ENCODE data around the gene SCNN1G.

SCNN1G gene

DNA sequence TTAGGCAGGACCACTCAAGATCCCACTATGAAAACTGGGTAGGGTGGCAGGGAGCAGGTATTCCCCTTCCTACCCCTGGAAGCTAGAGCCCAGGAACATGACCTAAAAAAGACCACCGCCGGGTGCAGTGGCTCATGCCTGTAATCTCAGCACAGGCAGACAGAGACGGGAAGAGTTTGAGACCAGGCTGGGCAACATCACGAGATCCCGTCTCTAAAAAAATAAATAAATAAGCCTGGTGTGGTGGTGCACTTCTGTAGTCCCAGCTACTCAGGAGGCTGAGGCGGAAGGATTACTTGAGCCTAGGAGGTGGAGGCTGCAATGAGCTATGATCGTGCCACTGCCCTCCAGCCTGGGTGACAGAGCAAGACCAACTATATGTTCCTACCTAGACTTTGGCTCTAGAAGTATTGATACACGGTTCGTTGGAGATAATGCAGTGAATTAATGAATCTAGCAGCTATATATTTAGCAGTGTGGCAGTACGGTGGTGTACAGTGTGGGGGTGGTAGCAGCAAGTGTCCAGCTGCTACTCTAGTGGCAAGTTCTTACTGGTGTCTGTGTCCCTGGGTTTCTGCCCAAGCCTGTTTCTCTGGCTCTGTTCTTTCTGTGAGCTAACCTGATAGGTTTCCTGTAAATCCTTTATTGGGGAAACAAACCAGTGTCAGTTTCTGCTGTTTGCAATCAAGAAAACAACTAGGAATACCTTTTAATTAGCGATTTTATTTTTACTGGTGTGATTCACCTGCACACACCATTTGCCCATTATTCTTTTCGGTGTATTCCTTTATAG lies 30.0 kb upstream of the SCNN1G start:
- no peak for DNase-seq

GRCh38 chr16:23155445-23156049 lies 27.0 kb upstream of the SCNN1G start:
- no peak for DNase-seq

GRCh38 chr16:23156110-23156509 lies 26.4 kb upstream of the SCNN1G start:
- DNase-seq, result no peak

- no peak for DNase-seq
Observed at GRCh38 chr16:23156946-23157460, 25.5 kb upstream of the SCNN1G start.

DNA sequence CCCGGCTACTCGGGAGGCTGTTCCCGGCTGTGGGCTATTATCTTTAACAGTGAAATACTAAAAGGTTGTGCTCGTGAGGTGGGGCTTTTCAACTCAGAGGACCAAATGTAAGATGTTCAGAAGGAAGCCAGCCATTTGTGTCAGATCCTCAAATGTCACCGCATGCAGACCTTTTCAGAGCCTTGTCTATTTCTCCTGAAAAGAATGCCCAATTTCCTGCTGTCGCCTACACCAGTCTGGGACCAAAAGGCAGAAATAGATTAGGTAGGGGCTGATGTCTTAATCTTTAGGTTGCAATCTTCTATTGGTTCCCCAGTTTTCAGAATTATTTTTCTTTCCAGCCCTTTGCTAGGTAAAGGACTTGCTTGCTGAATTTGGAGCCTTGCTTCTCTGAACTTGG lies 24.4 kb upstream of the SCNN1G start:
- DNase-seq, result no peak

DNA sequence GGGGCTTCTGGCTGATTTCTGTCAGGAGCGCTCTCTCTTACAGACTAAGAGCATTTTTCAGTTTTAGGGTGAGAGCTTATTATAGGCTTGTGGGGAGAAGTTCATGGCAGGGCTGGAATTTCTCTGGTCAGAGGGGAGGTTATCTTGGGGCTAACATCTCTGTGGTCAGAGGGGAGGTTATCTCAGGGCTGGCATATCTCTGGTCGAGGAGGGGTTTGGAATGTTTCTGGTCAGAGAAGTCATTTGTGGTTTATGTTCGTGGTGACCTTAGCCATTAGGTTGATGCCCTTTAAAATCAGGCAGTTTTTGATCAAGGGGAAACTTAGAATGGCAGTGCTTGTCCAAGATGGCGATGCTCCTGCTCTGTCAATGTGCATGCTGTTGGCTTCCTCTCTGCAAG lies 22.5 kb upstream of the SCNN1G start:
- DNase-seq, result no peak

GRCh38 chr16:23160574-23160973 lies 22.0 kb upstream of the SCNN1G start:
- no peak for DNase-seq

DNA sequence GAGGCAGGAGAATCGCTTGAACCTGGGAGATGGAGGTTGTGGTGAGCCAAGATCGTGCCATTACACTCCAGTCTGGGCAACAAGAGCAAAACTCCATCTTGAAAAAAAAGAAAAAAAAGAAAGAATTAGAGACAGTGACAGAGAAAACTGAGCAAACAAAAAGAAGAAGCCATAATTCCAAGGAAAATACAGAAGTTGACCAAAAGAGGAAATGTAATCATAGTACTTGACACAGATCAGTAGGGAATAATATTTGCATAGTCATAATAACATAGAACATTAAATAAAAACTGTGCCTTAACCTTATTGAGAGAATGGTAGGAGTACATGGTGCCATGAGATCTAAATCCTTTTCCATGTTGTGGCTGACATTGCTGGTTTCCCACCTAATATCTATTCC lies 18.6 kb upstream of the SCNN1G start:
- DNase-seq, result no peak

GRCh38 chr16:23164736-23165135 lies 17.8 kb upstream of the SCNN1G start:
- DNase-seq, result no peak

DNA sequence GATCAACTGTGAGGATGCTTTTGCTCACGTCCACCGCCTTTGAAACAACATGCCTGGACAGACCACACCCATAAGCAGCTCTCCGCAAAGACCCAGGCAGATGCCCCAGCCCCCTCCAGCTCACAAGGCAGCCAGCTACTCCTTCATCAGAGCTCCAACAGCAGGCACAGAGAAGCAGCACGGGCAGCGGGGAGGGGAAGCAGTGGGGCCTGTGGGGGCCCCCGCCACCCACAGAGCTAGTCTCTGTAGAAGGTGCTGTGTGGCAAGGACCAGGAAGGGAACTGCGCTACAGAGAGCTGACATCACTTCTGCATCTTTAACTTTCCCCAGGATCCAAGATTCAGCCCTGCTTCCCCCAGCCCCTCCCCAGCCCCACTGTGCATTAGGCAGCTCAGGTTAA lies 10.0 kb upstream of the SCNN1G start:
- DNase-seq, result no peak

GRCh38 chr16:23172994-23173393 lies 9.6 kb upstream of the SCNN1G start:
- no peak for DNase-seq

DNA sequence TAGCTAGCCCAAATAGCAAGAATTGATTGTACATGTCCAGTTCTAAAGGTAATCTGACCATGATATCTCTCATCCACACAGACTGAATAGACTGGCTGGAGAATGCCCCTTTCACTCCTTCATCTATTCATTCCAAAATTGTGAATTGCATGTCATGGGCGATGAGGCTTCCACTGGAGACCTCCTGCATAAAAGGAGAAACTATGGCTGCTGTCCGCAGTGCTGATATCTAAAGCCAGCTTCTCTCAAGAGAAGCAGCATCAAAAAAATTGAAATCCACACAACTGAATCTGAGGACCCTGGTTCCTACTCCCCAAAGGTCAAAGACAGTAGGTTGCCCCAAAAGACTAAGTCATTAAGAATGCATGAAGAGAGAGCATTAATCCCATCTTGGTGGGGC lies 7.9 kb upstream of the SCNN1G start:
- no peak for DNase-seq

GRCh38 chr16:23175651-23176050 lies 6.9 kb upstream of the SCNN1G start:
- DNase-seq, result no peak

DNA sequence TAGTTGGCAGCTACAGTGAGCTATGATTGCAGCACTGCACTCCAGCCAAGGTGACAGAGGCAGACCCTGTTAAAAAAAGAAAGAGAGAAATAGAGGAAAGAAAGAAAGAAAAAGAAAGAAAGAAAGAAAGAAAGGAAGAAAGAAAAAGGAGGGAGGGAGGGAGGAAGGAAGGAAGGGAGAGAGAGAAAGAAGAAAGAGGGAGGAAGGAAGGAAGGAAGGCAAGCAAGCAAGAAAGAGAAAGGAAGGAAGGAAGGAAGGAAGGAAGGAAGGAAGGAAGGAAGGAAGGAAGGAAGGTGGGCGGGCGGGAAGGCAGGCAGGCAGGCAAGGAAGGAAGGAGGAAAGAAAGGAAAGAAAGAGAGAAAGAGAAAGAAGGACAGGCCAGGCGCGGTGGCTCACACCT lies 1.0 kb upstream of the SCNN1G start:
- DNase-seq, result no peak

GRCh38 chr16:23182206-23182678 lies 303 bp upstream of the SCNN1G start:
- no peak for DNase-seq

- DNase-seq, result no peak
Observed at GRCh38 chr16:23183543-23183862, 958 bp downstream of the SCNN1G start.

DNA sequence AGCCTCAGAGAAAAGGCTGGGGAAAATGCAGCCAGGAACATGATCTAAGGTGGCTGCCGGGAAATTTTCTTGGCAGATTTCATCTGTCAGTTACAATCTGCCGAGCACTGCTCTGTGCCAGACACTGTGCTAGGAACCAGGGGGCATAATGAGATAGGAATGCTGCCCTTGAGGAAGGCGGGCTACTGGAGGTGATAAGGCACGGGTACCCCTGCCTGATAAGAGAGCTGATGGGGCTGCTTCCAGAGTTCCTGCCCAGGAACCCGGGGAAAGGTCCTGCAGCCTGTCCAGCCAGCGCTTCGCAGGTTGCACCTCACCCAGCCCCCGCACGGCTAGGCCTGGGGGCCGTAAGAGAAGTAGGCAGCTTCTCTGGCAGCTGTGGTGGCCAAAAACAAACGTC lies 3.1 kb downstream of the SCNN1G start:
- no peak for DNase-seq

DNA sequence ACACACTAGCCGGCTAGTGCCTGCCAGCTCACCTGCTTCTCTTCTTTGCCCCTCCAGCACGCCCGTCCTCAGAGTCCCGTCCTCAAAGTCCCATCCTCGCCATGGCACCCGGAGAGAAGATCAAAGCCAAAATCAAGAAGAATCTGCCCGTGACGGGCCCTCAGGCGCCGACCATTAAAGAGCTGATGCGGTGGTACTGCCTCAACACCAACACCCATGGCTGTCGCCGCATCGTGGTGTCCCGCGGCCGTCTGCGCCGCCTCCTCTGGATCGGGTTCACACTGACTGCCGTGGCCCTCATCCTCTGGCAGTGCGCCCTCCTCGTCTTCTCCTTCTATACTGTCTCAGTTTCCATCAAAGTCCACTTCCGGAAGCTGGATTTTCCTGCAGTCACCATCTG lies 3.6 kb downstream of the SCNN1G start:
- no peak for DNase-seq

GRCh38 chr16:23187341-23187740 lies 4.8 kb downstream of the SCNN1G start:
- no peak for DNase-seq

- DNase-seq, result no peak
Observed at GRCh38 chr16:23188911-23189310, 6.4 kb downstream of the SCNN1G start.

DNA sequence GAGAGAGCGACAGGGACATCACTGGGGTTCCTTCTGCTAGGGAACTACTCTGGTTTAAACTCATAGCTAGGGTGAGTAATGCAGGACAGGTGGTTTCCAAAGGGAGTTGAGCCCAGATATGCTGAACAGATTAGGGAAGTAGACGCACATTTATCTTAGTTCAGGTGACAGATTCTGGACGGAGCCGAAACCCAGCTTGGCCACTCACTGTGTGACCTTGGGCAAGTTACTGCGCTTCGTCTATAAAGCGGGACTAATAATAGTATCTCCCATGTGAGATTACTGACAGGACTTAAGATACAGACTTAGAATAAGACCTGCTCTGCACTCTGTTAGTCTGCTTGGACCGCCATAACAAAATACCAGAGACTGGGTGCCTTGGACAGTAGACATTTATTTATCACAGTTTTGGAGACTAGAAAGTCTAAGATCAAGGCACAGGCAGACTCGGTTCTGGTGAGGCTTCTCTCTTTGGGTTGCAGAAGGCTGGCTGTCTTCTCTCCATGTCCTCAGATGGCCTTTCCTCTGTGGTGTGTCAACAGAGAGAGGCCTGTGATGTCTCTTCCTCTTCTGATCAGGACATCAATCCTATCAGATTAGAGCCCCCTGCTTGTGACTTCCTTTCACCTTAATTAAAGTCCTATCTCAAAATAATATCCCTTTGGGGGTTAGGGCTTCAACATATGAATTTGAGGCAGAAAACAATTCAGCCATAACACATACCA lies 12.1 kb downstream of the SCNN1G start:
- no peak for DNase-seq

DNA sequence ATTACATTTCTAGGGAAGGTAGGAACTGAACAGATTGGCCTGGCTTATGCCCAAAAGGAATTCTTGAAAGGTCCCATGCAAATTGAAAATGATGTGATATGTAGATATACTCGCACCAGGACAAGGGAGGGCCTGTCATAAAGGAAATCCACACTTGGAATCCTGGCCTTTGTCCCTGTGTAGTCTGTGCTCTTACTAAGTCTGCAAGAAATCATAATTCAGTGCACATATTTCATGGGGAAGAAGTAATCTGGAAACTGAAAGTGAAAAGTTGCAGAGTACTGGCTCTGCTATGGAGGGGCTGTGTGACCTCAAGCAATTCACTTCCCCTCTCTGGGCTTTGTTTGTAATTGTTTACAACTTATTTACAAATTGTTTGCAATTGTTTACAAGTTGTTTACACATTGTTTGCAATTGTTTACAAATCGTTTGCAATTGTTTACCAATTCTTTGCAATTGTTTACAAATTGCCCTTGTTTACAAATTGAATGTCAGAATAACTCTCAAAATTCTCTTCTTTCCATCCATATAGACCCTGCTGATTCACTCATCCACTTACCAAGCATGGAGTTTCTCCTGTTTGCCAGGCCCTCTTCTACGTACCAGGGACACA lies 12.9 kb downstream of the SCNN1G start:
- DNase-seq, result no peak

DNA sequence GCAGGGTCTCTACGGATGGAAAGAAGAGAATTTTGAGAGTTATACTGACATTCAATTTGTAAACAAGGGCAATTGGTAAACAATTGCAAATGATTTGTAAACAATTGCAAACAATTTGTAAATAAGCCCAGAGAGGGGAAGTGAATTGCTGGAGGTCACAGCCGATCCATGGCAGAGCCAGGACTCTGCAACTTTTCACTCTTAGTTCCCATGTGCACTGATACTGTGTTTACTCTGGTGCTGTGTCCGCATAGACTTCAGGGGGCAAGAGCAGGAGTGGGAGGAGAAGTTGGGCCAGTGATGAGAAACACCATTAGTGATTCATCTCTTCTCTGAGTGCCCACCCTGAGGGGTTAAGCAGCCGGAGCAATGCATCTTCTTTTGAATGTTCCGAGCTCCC lies 14.0 kb downstream of the SCNN1G start:
- DNase-seq, result no peak

DNA sequence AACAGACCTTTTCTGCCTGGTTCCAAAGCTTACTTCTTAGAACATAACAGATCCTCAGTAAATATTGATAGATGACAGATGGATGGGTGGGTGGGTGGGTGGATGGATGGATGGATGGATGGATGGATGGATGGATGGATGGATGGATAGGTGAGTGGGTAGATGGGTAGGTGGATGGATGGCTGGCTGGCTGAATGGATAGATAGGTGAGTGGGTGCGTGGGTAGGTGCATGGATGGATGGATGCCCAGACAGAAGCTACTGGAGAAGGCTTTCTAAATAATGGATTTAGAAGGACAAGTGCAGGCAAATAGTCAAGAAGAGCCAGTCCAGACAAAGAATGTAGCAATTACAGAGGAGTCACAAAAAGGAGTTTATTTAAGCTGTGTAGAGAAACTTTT lies 19.6 kb downstream of the SCNN1G start:
- no peak for DNase-seq

All from NCI-H187 treated with DMSO at 0.1 percent for 48 hours (cell line).